H1 (cell line): ENCODE results near the gene SCN3A. TPM values are rescaled to one million over a fixed set of nuclear protein-coding genes. Genes with fewer than 3 reads are reported as not detected.

Experiments used
- CHD2 ChIP-seq: IDR thresholded peaks from 2 replicates; pipeline ENCODE4 v1.6.1; 2012; ENCODE audit warnings: low read length, improper control_type of control experiment
- CREB1 ChIP-seq: IDR thresholded peaks from 2 replicates; pipeline ENCODE4 v1.6.1; 2012; ENCODE audit warnings: inconsistent platforms
- SIN3A ChIP-seq, 2 experiments: IDR thresholded peaks in 1 of 2; conservative IDR thresholded peaks in 1 of 2; 2 replicates each; pipeline ENCODE4 v1.6.1; 2011 to 2012; ENCODE audit warnings: low read length in 2 of 2, improper control_type of control experiment in 1 of 2, low read depth in 1 of 2, mild to moderate bottlenecking in 1 of 2
- polyA plus RNA-seq, 7 experiments: library from polyadenylated mRNA; depleted of rRNA in 3 of 7; stranded (reverse) in 5 of 7; unstranded in 2 of 7; fragments of >200 nt in 5 of 7; fragments of 200-250 nt in 2 of 7; gene quantifications; 1 replicate in 5 of 7; 2 replicates in 1 of 7; 4 replicates in 1 of 7; pipeline versions ENCODE4 v1.2.1 to v1.2.3, GENCODE V29; 2011 to 2013; ENCODE audit warnings: missing spikeins in 2 of 7, mixed read lengths in 2 of 7
- total RNA-seq: library from RNA; stranded (reverse); fragmentation: NEBNext Ultra II Directional; extraction: Animal tissue kit (Norgen Biotek cat#: 25700); gene quantifications from 2 replicates; pipeline ENCODE4 v1.2.1, GENCODE V29; 2021

Gene SCN3A
- total and polyA plus RNA-seq, 2 of the 8 experiments (the other 6 are each of a cell fraction or from before 2014, with no cell fraction given): 0.02 TPM; not detected in 1

DNA sequence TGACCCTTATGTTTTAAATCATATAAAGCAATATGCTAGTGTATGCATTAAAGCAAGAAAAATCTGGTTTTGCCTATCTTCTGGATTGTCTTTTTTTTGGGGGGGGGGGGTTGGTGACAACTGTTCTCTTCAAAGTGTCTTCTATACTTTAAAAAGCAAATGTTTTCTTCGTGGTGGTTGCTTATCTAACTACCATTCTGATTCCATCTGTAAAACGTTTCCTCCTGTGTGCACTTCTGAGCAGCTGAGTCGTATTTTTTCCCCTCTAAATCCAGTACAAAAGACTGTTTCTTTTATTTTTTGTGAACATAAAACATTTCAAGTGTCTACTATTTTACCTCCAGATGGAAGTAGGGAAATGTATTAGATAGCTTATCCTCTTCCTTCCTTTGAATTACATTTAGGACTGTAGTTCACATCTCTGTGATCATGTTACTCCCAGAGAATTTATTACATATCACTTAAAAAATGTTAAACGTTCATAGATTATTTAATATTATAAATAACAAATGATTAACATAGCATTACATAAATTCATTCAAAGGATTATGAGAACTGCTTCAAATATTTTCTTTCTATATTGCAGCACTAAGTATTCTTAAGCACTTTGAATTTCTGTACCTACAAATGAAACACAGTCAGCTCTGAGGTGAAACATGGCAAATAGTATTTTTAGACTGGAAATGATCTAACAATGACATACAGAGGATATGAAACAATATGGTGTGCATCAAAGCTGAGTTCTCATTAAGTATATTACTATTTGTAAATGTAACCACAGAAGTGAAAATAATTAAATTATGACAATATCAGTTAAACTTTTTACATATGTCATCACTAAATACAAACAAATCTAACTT lies 56.4 kb downstream of the SCN3A start (continued):
- TF ChIP-seq SIN3A (conservative IDR thresholded peaks at IDR 0.05 in 1 of 2, IDR thresholded peaks at IDR 0.05 in 1 of 2; ENCODE audit: low read depth in 1 of 2, low read length in 2 of 2) (no peak), CHD2 (no peak), CREB1 (no peak)
- TF ChIP-seq, all 59 proteins: peak for 0
